GM23338 (cell line): ENCODE measurements around the gene OR2A25. TPM values are rescaled to one million over a fixed set of nuclear protein-coding genes. Genes with fewer than 3 reads are reported as not detected.

ENCODE experiments used
- ATAC-seq: fragments of 200-7000 bp; cut with Tn5 transposase; 3 replicates; pipeline ENCODE4 v1.9.1; 2020
- DNase-seq: peaks from one replicate; pipeline ENCODE4 v3.0.0-alpha.2; 2015; ENCODE audit warnings: low spot score
- H2AFZ ChIP-seq: fragments of 200-600 bp; sonication (generic); 2 replicates; pipeline ENCODE4 v1.8.0; 2016; ENCODE audit warnings: antibody characterized with exemption, mild to moderate bottlenecking, moderate library complexity
- H3F3A ChIP-seq: fragments of 200-600 bp; sonication (generic); replicated peaks from 2 replicates; pipeline ENCODE4 v1.8.0; 2017; ENCODE audit warnings: antibody characterized with exemption, mixed run types, low read depth
- H3K27ac ChIP-seq: fragments of 200-600 bp; sonication (generic); 2 replicates; pipeline ENCODE4 v1.6.1; 2016; ENCODE audit warnings: low read depth
- H3K27me3 ChIP-seq: fragments of 200-600 bp; sonication (generic); 2 replicates; pipeline ENCODE4 v1.8.0; 2016; ENCODE audit warnings: mild to moderate bottlenecking, mixed run types, moderate library complexity; ENCODE audit not compliant: insufficient read depth
- H3K36me3 ChIP-seq: fragments of 200-600 bp; sonication (generic); 2 replicates; pipeline ENCODE4 v1.8.0; 2016; ENCODE audit warnings: mild to moderate bottlenecking; ENCODE audit not compliant: insufficient read depth
- H3K4me1 ChIP-seq: fragments of 200-600 bp; sonication (generic); 2 replicates; pipeline ENCODE4 v1.8.0; 2016; ENCODE audit warnings: mild to moderate bottlenecking, moderate library complexity; ENCODE audit not compliant: insufficient read depth
- H3K4me2 ChIP-seq: fragments of 200-600 bp; sonication (generic); 2 replicates; pipeline ENCODE4 v1.7.1; 2017; ENCODE audit warnings: mixed run types
- H3K4me3 ChIP-seq: fragments of 200-600 bp; sonication (generic); 2 replicates; pipeline ENCODE4 v1.6.1; 2016; ENCODE audit warnings: mixed run types
- H3K79me2 ChIP-seq: fragments of 200-600 bp; sonication (generic); replicated peaks from 2 replicates; pipeline ENCODE4 v1.8.0; 2017; ENCODE audit warnings: mild to moderate bottlenecking; ENCODE audit not compliant: insufficient read depth
- H3K9me2 ChIP-seq: fragments of 200-600 bp; sonication (generic); 2 replicates; pipeline ENCODE4 v1.8.0; 2017; ENCODE audit not compliant: insufficient read depth
- H4K20me1 ChIP-seq: fragments of 200-600 bp; sonication (generic); replicated peaks from 2 replicates; pipeline ENCODE4 v1.8.0; 2017; ENCODE audit warnings: mild to moderate bottlenecking; ENCODE audit not compliant: insufficient read depth
- H3K27ac Mint-ChIP-seq: 2 replicates; pipeline ENCODE4 v1.8.0; 2020; ENCODE audit warnings: inconsistent platforms, mild to moderate bottlenecking, moderate library complexity, mixed read lengths
- H3K27me3 Mint-ChIP-seq: 3 replicates; pipeline ENCODE4 v1.8.0; 2022; ENCODE audit warnings: low read depth, mild to moderate bottlenecking, moderate library complexity, mixed read lengths, inconsistent platforms; ENCODE audit not compliant: insufficient read depth, poor library complexity
- H3K36me3 Mint-ChIP-seq: 3 replicates; pipeline ENCODE4 v1.8.0; 2021; ENCODE audit warnings: low read depth, mild to moderate bottlenecking, inconsistent platforms, moderate library complexity, mixed read lengths
- H3K4me1 Mint-ChIP-seq: 3 replicates; pipeline ENCODE4 v1.8.0; 2020; ENCODE audit warnings: mild to moderate bottlenecking, inconsistent platforms, mixed read lengths
- H3K4me3 Mint-ChIP-seq: 3 replicates; pipeline ENCODE4 v1.8.0; 2021; ENCODE audit warnings: moderate library complexity, mild to moderate bottlenecking, inconsistent platforms, mixed read lengths
- H3K9me3 Mint-ChIP-seq: 3 replicates; pipeline ENCODE4 v1.8.0; 2020; ENCODE audit warnings: moderate library complexity, mild to moderate bottlenecking, inconsistent platforms, mixed read lengths
- CREB1 ChIP-seq: fragments of 250-450 bp; sonication (Bioruptor Pico); IDR thresholded peaks from 2 replicates; pipeline ENCODE4 v1.5.0; 2020; ENCODE audit warnings: low read depth, mild to moderate bottlenecking, moderate library complexity
- CTCF ChIP-seq, 2 experiments: fragments of 200-600 bp in 1 of 2; sonication (generic) in 1 of 2; conservative IDR thresholded peaks; 2 replicates each; pipeline versions ENCODE4 v1.5.1 to v1.6.1; 2016 to 2017; ENCODE audit warnings: antibody characterized with exemption in 2 of 2, low read depth in 2 of 2, mild to moderate bottlenecking in 2 of 2, moderate library complexity in 1 of 2
- ETS1 ChIP-seq: IDR thresholded peaks from 2 replicates; pipeline ENCODE4 v1.6.1; 2016; ENCODE audit warnings: antibody characterized with exemption
- EZH2 ChIP-seq: fragments of 200-600 bp; sonication (generic); IDR thresholded peaks from one replicate; pipeline ENCODE4 v1.8.0; 2017; ENCODE audit warnings: antibody characterized with exemption, mild to moderate bottlenecking, low read depth; ENCODE audit not compliant: unreplicated experiment
- EZH2phosphoT487 ChIP-seq: fragments of 200-600 bp; sonication (generic); IDR thresholded peaks from one replicate; pipeline ENCODE4 v1.8.1; 2018; ENCODE audit warnings: antibody characterized with exemption; ENCODE audit not compliant: unreplicated experiment
- NANOG ChIP-seq: IDR thresholded peaks from 2 replicates; pipeline ENCODE4 v1.6.1; 2016; ENCODE audit warnings: antibody characterized with exemption, borderline replicate concordance
- POLR2AphosphoS5 ChIP-seq: IDR thresholded peaks from 2 replicates; pipeline ENCODE4 v1.6.1; 2016; ENCODE audit warnings: antibody characterized with exemption, low read depth
- REST ChIP-seq: IDR thresholded peaks from one replicate; pipeline ENCODE4 v1.6.1; 2018; ENCODE audit warnings: antibody characterized with exemption; ENCODE audit not compliant: unreplicated experiment
- STAT1 ChIP-seq: IDR thresholded peaks from one replicate; pipeline ENCODE4 v1.6.1; 2016; ENCODE audit warnings: antibody characterized with exemption; ENCODE audit not compliant: unreplicated experiment
- ZNF114 ChIP-seq: fragments of 250-450 bp; sonication (Bioruptor Pico); IDR thresholded peaks from 2 replicates; pipeline ENCODE4 v1.5.0; 2020; ENCODE audit warnings: mild to moderate bottlenecking, moderate library complexity
- ZNF331 ChIP-seq: fragments of 250-450 bp; sonication (Bioruptor Pico); IDR thresholded peaks from 2 replicates; pipeline ENCODE4 v1.5.0; 2020; ENCODE audit warnings: low read depth, mild to moderate bottlenecking, moderate library complexity
- ZNF462 ChIP-seq: fragments of 250-450 bp; sonication (Bioruptor Pico); IDR thresholded peaks from 2 replicates; pipeline ENCODE4 v1.5.0; 2020; ENCODE audit warnings: mild to moderate bottlenecking, moderate library complexity
- polyA plus RNA-seq: library from polyadenylated mRNA; unstranded; fragments of >200 nt; fragmentation: Nextera tagmentation; extraction: Ambion mirVana; gene quantifications from 2 replicates; pipeline ENCODE4 v1.2.1, GENCODE V29; 2016
- total RNA-seq: library from RNA; depleted of rRNA; stranded (reverse); fragments of >200 nt; shearing (Covaris generic); gene quantifications from 2 replicates; pipeline ENCODE4 v1.2.3, GENCODE V29; 2014

Gene OR2A25
- total and polyA plus RNA-seq, 2 experiments from 2014 or later: not detected

DNA sequence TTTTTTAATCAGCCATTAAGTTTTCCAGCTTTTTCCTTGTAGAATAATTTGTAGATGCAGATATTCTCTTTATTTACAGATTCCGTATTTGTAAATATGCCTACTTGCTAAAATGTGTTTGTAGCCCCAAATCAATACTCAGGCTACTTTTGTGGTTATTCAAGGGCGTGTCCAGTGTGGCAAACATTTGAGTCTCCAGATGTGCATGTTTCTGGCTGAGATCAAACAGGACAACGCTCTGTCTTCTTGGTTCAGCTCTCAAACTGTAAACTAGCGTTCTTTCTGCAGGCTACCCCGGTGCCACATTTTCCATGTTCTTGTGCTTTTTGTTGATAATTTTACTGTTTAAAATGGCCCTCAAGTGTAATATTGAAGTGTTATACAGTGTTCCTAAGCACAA is 37.1 kb upstream of the OR2A25 start:
- Histone ChIP-seq H3K27ac (no peak overlapping the region), H3K27me3 (no peaks in the 10 kb centered on the region), H3F3A (no peaks in the 10 kb centered on the region), H3K4me3 (no peak overlapping the region), H3K4me2 (no peak overlapping the region), H3K36me3 (no peaks in the 10 kb centered on the region), H4K20me1 (no peaks in the 10 kb centered on the region), H3K79me2 (no peaks in the 10 kb centered on the region), H3K4me1 (no peaks in the 10 kb centered on the region), H3K9me2 (peaks cover 9% of the 10 kb centered on the region), H2AFZ (0 out of 2 replicates have a peak overlapping the region, but pooled peaks have one; percentile 57)
- no peak for TF ChIP-seq ZNF114 (CRISPR knock-in tag)
- TF ChIP-seq NANOG: no peak
- no peak for TF ChIP-seq ZNF331 (CRISPR knock-in tag)
- TF ChIP-seq EZH2phosphoT487: no peak
- no peak for TF ChIP-seq STAT1
- no peak for TF ChIP-seq POLR2AphosphoS5
- no peak for TF ChIP-seq CTCF (conservative IDR thresholded peaks at IDR 0.05; ENCODE audit: low read depth in 2 of 2)
- no peak for TF ChIP-seq REST
- TF ChIP-seq ZNF462: no peak
- no peak for TF ChIP-seq EZH2
- no peak for TF ChIP-seq ETS1
- no peak for TF ChIP-seq CREB1 (CRISPR knock-in tag)
- no peaks in the 10 kb centered on the region for H3K4me1 Mint-ChIP-seq
- H3K27ac Mint-ChIP-seq: no peak overlapping the region
- ATAC-seq (no peak), DNase-seq (no peak)
- H3K36me3 Mint-ChIP-seq: no peaks in the 10 kb centered on the region
- H3K27me3 Mint-ChIP-seq: no peaks in the 10 kb centered on the region
- H3K4me3 Mint-ChIP-seq: no peak overlapping the region
- no peaks in the 10 kb centered on the region for H3K9me3 Mint-ChIP-seq
